Measurements from ENCODE around the gene LRRC2.

DNA sequence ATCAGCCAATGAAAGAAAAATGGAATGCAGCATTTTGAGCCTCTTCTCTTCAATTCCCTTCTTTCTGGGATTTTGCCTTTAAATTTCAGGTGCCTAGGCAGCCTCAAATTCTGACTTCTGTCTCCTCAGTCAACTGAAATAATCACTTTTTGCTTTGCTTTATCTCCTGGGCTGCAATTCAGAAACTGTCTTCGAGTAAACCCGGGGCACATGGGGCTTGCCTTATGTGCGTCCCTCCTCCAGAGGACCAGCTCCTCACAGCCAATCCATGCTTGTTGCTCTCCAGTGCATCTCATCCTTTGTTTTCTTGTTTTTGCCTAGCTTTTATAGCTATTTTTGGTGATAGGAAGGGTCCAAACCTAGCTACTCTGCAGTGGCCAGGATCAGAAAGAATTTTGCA, 59.6 kb downstream of the LRRC2 start:
- TF ChIP-seq TCF7L2 (IDR thresholded peaks at IDR 0.05; ENCODE audit: low read depth, low read length) (no peak), NONO (IDR thresholded peaks at IDR 0.05) (no peak), NONO (CRISPR knock-in tag; conservative IDR thresholded peaks at IDR 0.05) (no peak)

Data from HepG2 (cell line).